NCI-H226 (cell line): ENCODE data around the gene PTRHD1.
"Not testable (repeated sequence)": the region's sequence is repeated elsewhere in the genome, so short reads cannot be mapped to it uniquely, and the experiment has no call there.

Source experiments
- DNase-seq: peaks from one replicate; pipeline ENCODE4 v3.0.0-alpha.2; 2015

PTRHD1 gene

GRCh38 chr2:24792874-24793760 is at the start of gene PTRHD1, which contains the start of gene CENPO:
PTRHD1 (minus strand) TSS chr2:24793391; CDS start chr2:24793377, 14 bp downstream.
CENPO (plus strand) TSS chr2:24793425; CDS start chr2:24793920, 495 bp downstream.
- DNase-seq, result peak; percentile 92

- no peak for DNase-seq
Observed at GRCh38 chr2:24842081-24843050, 49.2 kb upstream of the PTRHD1 start.

- DNase-seq, result no peak
Observed at GRCh38 chr2:24840962-24841945, 48.1 kb upstream of the PTRHD1 start.

GRCh38 chr2:24840164-24840869 is 47.1 kb upstream of the PTRHD1 start:
- no peak for DNase-seq

GRCh38 chr2:24839729-24840128 is 46.5 kb upstream of the PTRHD1 start:
- no peak for DNase-seq

- no peak for DNase-seq
Observed at GRCh38 chr2:24838541-24838940, 45.4 kb upstream of the PTRHD1 start.

- DNase-seq, result no peak
Observed at GRCh38 chr2:24837996-24838513, 44.9 kb upstream of the PTRHD1 start.

GRCh38 chr2:24836706-24837105 is 43.5 kb upstream of the PTRHD1 start:
- no peak for DNase-seq

- no peak for DNase-seq
Observed at GRCh38 chr2:24836206-24836605, 43.0 kb upstream of the PTRHD1 start.

- DNase-seq, result not testable (repeated sequence)
Observed at GRCh38 chr2:24835411-24835810, 42.2 kb upstream of the PTRHD1 start.

GRCh38 chr2:24834733-24835395 is 41.7 kb upstream of the PTRHD1 start:
- no peak for DNase-seq

GRCh38 chr2:24833821-24834732 is 40.9 kb upstream of the PTRHD1 start:
- no peak for DNase-seq

GRCh38 chr2:24832931-24833701 is 39.9 kb upstream of the PTRHD1 start:
- no peak for DNase-seq

- no peak for DNase-seq
Observed at GRCh38 chr2:24832521-24832920, 39.3 kb upstream of the PTRHD1 start.

GRCh38 chr2:24832073-24832461 is 38.9 kb upstream of the PTRHD1 start:
- DNase-seq, result no peak

- no peak for DNase-seq
Observed at GRCh38 chr2:24831221-24832072, 38.3 kb upstream of the PTRHD1 start.

GRCh38 chr2:24830786-24831185 is 37.6 kb upstream of the PTRHD1 start:
- DNase-seq, result no peak

GRCh38 chr2:24830351-24830750 is 37.2 kb upstream of the PTRHD1 start:
- DNase-seq, result no peak
